HEK293T (cell line): ENCODE measurements around the gene CSTPP1.

Experiments used
- CTCF ChIA-PET: fragments of 350-600 bp; formaldehyde crosslinking; extraction: SDS; loops from one replicate; lab custom pipeline; 2021; ENCODE audit warnings: antibody characterized with exemption, inconsistent platforms; lab: Yijun Ruan, JAX
- POLR2A ChIA-PET: fragments of 350-600 bp; formaldehyde crosslinking; extraction: SDS; loops from one replicate; lab custom pipeline; 2020; ENCODE audit warnings: antibody characterized with exemption, inconsistent platforms; lab: Yijun Ruan, JAX
- DNase-seq: peaks from one replicate; pipeline ENCODE4 v3.0.0; 2012; ENCODE audit warnings: mixed read lengths; ENCODE audit errors: extremely low spot score
- ARNT ChIP-seq: fragments of 450-650 bp; IDR thresholded peaks from 2 replicates; pipeline ENCODE4 v1.6.1; 2017; ENCODE audit warnings: mild to moderate bottlenecking
- BHLHE40 ChIP-seq: fragments of 450-650 bp; IDR thresholded peaks from 2 replicates; pipeline ENCODE4 v1.6.1; 2016; ENCODE audit warnings: mild to moderate bottlenecking, moderate library complexity, borderline replicate concordance
- CTBP1 ChIP-seq: fragments of 450-650 bp; IDR thresholded peaks from 2 replicates; pipeline ENCODE4 v1.6.1; 2016; ENCODE audit warnings: borderline replicate concordance
- ELF4 ChIP-seq: fragments of 450-650 bp; IDR thresholded peaks from 2 replicates; pipeline ENCODE4 v1.6.1; 2017; ENCODE audit warnings: antibody characterized with exemption
- FOXA1 ChIP-seq: fragments of 450-650 bp; IDR thresholded peaks from 2 replicates; pipeline ENCODE4 v1.6.1; 2016; ENCODE audit warnings: mild to moderate bottlenecking
- FOXK2 ChIP-seq: fragments of 450-650 bp; IDR thresholded peaks from 2 replicates; pipeline ENCODE4 v1.6.1; 2016; ENCODE audit warnings: mild to moderate bottlenecking
- FOXM1 ChIP-seq: fragments of 450-650 bp; IDR thresholded peaks from 2 replicates; pipeline ENCODE4 v1.6.1; 2017; ENCODE audit warnings: mild to moderate bottlenecking, borderline replicate concordance
- HDGF ChIP-seq: fragments of 450-650 bp; IDR thresholded peaks from 2 replicates; pipeline ENCODE4 v1.6.1; 2017; ENCODE audit warnings: antibody characterized with exemption, borderline replicate concordance
- L3MBTL2 ChIP-seq: fragments of 450-650 bp; conservative IDR thresholded peaks from 2 replicates; pipeline ENCODE4 v1.6.1; 2016; ENCODE audit warnings: mild to moderate bottlenecking
- LEF1 ChIP-seq: fragments of 450-650 bp; IDR thresholded peaks from 2 replicates; pipeline ENCODE4 v1.6.1; 2017; ENCODE audit warnings: mild to moderate bottlenecking, borderline replicate concordance
- NFRKB ChIP-seq: fragments of 450-650 bp; IDR thresholded peaks from 2 replicates; pipeline ENCODE4 v1.6.1; 2016; ENCODE audit warnings: mild to moderate bottlenecking, moderate library complexity
- PKNOX1 ChIP-seq: fragments of 450-650 bp; IDR thresholded peaks from 2 replicates; pipeline ENCODE4 v1.6.1; 2016
- SP1 ChIP-seq: fragments of 450-650 bp; IDR thresholded peaks from 2 replicates; pipeline ENCODE4 v1.6.1; 2017
- SUZ12 ChIP-seq: fragments of 450-650 bp; IDR thresholded peaks from 2 replicates; pipeline ENCODE4 v1.6.1; 2016; ENCODE audit warnings: mild to moderate bottlenecking
- TARDBP ChIP-seq: fragments of 450-650 bp; IDR thresholded peaks from 2 replicates; pipeline ENCODE4 v1.6.1; 2016
- ZNF384 ChIP-seq: fragments of 450-650 bp; IDR thresholded peaks from 2 replicates; pipeline ENCODE4 v1.6.1; 2016

Gene CSTPP1

GRCh38 chr11:46976182-46976854 is 39.8 kb downstream of the CSTPP1 start:
- POLR2A ChIA-PET, result no interaction called here
- no peak for DNase-seq

GRCh38 chr11:46977038-46977813 is 40.7 kb downstream of the CSTPP1 start:
- TF ChIP-seq FOXA1 (no peak), HDGF (no peak), BHLHE40 (no peak), CTBP1 (no peak), NFRKB (no peak), ELF4 (no peak), TARDBP (no peak), FOXK2 (no peak), FOXM1 (no peak)
- ChIA-PET POLR2A (no interaction called here), CTCF (no interaction called here)
- no peak for DNase-seq

More at GRCh38 chr11:46976182-46976854, 39.8 kb downstream of the CSTPP1 start:
- no peak for TF ChIP-seq L3MBTL2
- no peak for TF ChIP-seq BHLHE40
- TF ChIP-seq ZNF384, result no peak
- TF ChIP-seq FOXM1, result no peak
- no peak for TF ChIP-seq SUZ12
- TF ChIP-seq PKNOX1, result no peak
- no peak for TF ChIP-seq ARNT
- no peak for TF ChIP-seq HDGF
- no peak for TF ChIP-seq NFRKB
- no peak for TF ChIP-seq SP1
- no peak for TF ChIP-seq FOXA1
- TF ChIP-seq ELF4, result no peak
- no peak for TF ChIP-seq LEF1
- no peak for TF ChIP-seq TARDBP
- TF ChIP-seq CTBP1, result no peak
- TF ChIP-seq FOXK2, result no peak
- CTCF ChIA-PET, result no interaction called here

- ChIA-PET POLR2A (no interaction called here), CTCF (no interaction called here)
- no peak for TF ChIP-seq LEF1
- TF ChIP-seq TARDBP, result no peak
- TF ChIP-seq FOXK2, result no peak
- no peak for TF ChIP-seq FOXM1
- no peak for TF ChIP-seq ELF4
- TF ChIP-seq NFRKB, result no peak
- no peak for TF ChIP-seq ARNT
- TF ChIP-seq FOXA1, result no peak
- no peak for DNase-seq
Measured at GRCh38 chr11:46978005-46978491, 41.5 kb downstream of the CSTPP1 start.

GRCh38 chr11:46979358-46979757 is 42.8 kb downstream of the CSTPP1 start:
- TF ChIP-seq PKNOX1, result no peak
- TF ChIP-seq ARNT, result no peak
- no peak for TF ChIP-seq BHLHE40
- TF ChIP-seq ZNF384, result no peak
- no peak for TF ChIP-seq CTBP1
- TF ChIP-seq L3MBTL2, result no peak
- no peak for TF ChIP-seq HDGF
- TF ChIP-seq NFRKB, result no peak
- TF ChIP-seq ELF4, result no peak
- TF ChIP-seq SUZ12, result no peak
- TF ChIP-seq LEF1, result no peak
- TF ChIP-seq FOXK2, result no peak
- TF ChIP-seq SP1, result no peak
- TF ChIP-seq FOXA1, result no peak
- TF ChIP-seq FOXM1, result no peak
- no peak for DNase-seq
- POLR2A ChIA-PET, result interaction anchor here (0.6 kb wide), 1 partner anchor 13 kb away, joined by 3 read pairs; no protein-coding TSS in a partner anchor
- CTCF ChIA-PET, result no interaction called here

- no peak for TF ChIP-seq CTBP1
- no peak for TF ChIP-seq LEF1
- no peak for TF ChIP-seq L3MBTL2
- CTCF ChIA-PET, result interaction anchor here (0.7 kb wide), 1 partner anchor 62 kb away, joined by 3 read pairs; no protein-coding TSS in a partner anchor
- no peak for DNase-seq
- POLR2A ChIA-PET, result no interaction called here
Measured at GRCh38 chr11:46981436-46981835, 44.9 kb downstream of the CSTPP1 start.

GRCh38 chr11:46982797-46983452 is 46.4 kb downstream of the CSTPP1 start:
- no peak for DNase-seq
- no peak for TF ChIP-seq PKNOX1
- no peak for TF ChIP-seq ZNF384
- no peak for TF ChIP-seq SP1
- TF ChIP-seq ELF4, result no peak
- TF ChIP-seq SUZ12, result no peak
- no peak for TF ChIP-seq NFRKB
- no peak for TF ChIP-seq HDGF
- no peak for TF ChIP-seq LEF1
- ChIA-PET CTCF (no interaction called here), POLR2A (no interaction called here)
